GM10266 (cell line): ENCODE data around the gene TXLNA.
"Not testable (repeated sequence)": the region's sequence is repeated elsewhere in the genome, so short reads cannot be mapped to it uniquely, and the experiment has no call there.

ENCODE experiments used
- DNase-seq: peaks from one replicate; pipeline ENCODE4 v3.0.0; 2012; ENCODE audit errors: extremely low spot score
- TF ChIP-seq, protein P1 (sequence below): IDR thresholded peaks from 2 replicates; pipeline ENCODE4 v1.5.1; 2012; ENCODE audit warnings: mild to moderate bottlenecking, low read depth; ENCODE audit not compliant: control insufficient read depth, insufficient read depth; ENCODE audit errors: missing control alignments

The TXLNA gene

DNA sequence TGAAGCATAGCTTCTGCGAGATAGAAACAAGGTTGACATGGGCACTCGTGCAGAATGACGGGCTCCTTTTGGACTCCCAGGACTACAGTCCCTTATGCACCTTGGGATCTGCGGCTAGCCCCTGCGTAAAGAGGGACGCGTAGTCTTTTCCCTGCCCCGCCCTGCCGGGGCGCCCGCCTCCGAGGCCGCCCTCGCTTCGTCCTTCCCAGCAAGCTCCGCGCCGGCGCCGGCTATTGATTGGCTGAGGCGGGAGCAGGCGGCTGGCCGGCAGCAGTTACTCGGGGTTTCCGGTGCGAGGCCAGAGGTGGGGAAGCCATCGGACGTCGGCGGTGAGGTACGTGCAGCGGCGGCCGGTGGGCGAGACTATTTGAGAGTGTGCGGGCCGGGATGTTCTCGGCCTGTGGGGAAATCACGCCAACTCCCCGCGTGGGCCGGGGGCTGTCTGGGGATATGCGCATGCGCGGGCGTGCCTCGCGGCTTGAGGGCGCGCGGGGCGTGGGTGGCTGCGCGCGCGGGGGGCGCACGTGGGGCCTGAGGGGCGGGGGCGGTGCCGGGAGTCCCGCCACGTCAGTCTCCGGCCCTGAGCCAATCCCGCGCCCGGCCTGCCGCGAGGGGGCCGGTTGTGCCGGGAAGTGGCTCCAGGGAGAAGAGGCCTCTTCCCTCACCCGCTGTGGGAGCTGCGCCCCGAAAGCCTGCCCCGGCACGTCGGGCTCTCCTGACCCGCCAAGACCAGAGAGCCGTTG is at the start of gene TXLNA:
Gene TXLNA (plus strand): TSS at position 233 of the 743 bp plus-strand sequence. CDS start 671 bp downstream, outside the sequence.
- peak; percentile 97 for DNase-seq
- TF ChIP-seq, protein P1, sequence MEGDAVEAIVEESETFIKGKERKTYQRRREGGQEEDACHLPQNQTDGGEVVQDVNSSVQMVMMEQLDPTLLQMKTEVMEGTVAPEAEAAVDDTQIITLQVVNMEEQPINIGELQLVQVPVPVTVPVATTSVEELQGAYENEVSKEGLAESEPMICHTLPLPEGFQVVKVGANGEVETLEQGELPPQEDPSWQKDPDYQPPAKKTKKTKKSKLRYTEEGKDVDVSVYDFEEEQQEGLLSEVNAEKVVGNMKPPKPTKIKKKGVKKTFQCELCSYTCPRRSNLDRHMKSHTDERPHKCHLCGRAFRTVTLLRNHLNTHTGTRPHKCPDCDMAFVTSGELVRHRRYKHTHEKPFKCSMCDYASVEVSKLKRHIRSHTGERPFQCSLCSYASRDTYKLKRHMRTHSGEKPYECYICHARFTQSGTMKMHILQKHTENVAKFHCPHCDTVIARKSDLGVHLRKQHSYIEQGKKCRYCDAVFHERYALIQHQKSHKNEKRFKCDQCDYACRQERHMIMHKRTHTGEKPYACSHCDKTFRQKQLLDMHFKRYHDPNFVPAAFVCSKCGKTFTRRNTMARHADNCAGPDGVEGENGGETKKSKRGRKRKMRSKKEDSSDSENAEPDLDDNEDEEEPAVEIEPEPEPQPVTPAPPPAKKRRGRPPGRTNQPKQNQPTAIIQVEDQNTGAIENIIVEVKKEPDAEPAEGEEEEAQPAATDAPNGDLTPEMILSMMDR: no peak

DNA sequence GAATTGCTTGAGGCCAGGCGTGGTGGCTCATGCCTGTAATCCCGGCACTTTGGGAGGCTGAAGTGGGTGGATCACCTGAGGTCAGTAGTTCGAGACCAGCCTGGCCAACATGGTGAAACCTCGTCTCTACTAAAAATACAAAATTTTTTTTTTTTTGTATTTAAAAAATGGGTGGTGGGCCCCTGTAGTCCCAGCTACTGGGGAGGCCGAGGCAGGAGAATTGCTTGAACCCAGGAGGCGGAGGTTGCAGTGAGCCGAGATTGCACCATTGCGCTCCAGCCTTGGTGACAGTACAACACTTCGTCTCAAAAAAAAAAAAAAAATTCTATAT is 45.6 kb upstream of the TXLNA start:
- DNase-seq: not testable (repeated sequence)

DNA sequence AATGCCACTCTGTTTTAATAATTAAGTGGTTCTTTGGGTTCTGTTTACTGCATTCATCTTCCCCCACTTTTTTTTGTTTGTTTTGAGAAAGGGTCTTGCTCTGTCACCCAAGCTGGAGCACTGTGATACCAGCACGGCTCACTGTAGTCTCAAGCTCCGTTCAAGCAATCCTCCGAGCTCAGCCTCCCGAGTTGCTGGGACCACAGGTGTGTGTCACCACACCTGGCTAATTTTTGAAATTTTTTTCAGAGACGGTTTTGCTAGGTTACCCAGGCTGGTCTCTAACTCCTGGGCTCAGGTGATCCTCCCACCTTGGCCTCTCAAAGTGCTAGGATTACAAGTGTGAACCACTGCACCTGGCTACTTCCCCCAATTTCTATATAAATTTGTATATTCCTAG is 42.4 kb upstream of the TXLNA start:
- no peak for DNase-seq
- TF ChIP-seq, protein P1: no peak

GRCh38 chr1:32138965-32139364 is 40.5 kb upstream of the TXLNA start:
- TF ChIP-seq, protein P1: no peak

GRCh38 chr1:32142446-32143301 is 36.8 kb upstream of the TXLNA start:
- TF ChIP-seq, protein P1: no peak
- no peak for DNase-seq

More at GRCh38 chr1:32138965-32139364, 40.5 kb upstream of the TXLNA start:
- no peak for DNase-seq

DNA sequence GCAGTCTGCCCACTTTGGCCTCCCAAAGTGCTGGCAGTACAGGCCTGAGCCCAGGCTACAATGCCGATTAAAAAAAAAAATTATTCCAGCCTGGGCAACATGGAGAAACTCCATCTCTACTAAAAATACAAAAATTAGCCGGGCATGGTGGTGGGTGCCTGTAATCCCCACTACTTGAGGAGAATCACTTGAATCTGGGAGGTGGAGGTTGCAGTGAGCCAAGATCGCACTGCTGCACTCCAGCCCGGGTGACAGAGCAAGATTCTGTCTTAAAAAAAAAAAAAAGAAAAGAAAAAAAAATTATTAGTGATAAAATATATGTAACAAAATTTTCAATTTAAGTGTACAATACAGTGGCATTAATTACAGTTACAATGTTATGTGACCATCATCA is 36.2 kb upstream of the TXLNA start:
- DNase-seq: not testable (repeated sequence)

DNA sequence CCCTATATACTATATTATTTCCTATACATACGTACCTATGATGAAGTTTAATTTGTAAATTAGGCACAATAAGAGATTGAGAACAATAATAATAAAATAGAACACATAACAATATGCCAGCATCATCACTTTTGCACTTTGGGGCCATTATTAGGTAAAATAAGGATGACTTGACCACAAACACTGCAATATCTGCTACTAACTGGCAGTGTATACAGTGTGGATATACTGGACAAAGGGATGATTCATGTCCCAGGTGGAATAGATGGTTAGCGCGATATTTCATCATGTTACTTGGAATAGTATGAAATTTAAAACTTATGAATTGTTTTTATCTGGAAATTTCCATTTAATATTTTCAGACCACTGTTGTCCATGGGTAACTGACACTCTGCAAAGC is 35.4 kb upstream of the TXLNA start:
- DNase-seq: no peak

GRCh38 chr1:32147799-32148198 is 31.7 kb upstream of the TXLNA start:
- DNase-seq: not testable (repeated sequence)

More for the DNA sequence above, 35.4 kb upstream of the TXLNA start:
- TF ChIP-seq, protein P1: no peak

DNA sequence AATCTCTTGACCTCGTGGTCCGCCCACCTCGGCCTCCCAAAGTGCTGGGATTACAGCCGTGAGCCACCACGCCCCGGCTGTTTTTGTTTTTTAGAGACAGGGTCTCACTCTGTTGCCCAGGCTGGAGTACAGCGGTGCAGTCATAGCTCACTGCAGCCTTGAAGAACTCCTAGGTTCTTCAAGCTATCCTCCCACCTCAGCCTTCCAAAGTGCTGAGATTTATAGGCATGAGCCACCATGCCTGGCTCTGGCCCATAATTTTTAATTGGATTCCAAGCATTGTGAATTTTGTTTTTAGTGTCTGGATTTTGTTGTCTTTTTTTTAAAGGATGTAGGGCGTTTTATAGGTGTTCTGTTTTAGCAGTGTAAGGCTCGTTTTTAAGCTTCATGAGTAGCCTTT is 28.6 kb upstream of the TXLNA start:
- no peak for DNase-seq
- TF ChIP-seq, protein P1: no peak
